GM12878 (cell line): Measurements from ENCODE around the gene ARFRP1.

Experiments
- EP300 ChIP-seq, 2 experiments: fragments of 150-350 bp in 1 of 2; IDR thresholded peaks; 2 replicates each; pipeline ENCODE4 v1.6.1; 2011 to 2012; ENCODE audit warnings: low read depth in 2 of 2, low read length in 2 of 2, borderline replicate concordance in 1 of 2, improper control_type of control experiment in 1 of 2, inconsistent platforms in 1 of 2; ENCODE audit not compliant: control insufficient read depth in 1 of 2
- SRF ChIP-seq, 2 experiments: IDR thresholded peaks; 2 replicates each; pipeline ENCODE4 v1.6.1; 2011; ENCODE audit warnings: low read depth in 2 of 2, low read length in 2 of 2, mild to moderate bottlenecking in 1 of 2, moderate library complexity in 1 of 2
- TCF7 ChIP-seq: IDR thresholded peaks from 2 replicates; pipeline ENCODE4 v1.6.1; 2014; ENCODE audit warnings: antibody characterized with exemption, borderline replicate concordance

- no peak for TF ChIP-seq EP300 (IDR thresholded peaks at IDR 0.05; ENCODE audit: borderline replicate concordance in 1 of 2, control insufficient read depth in 1 of 2, low read depth in 2 of 2, low read length in 2 of 2)
- no peak for TF ChIP-seq SRF (IDR thresholded peaks at IDR 0.05; ENCODE audit: low read depth in 2 of 2, low read length in 2 of 2)
- TF ChIP-seq TCF7 = no peak
Measured at GRCh38 chr20:63741354-63741675, 33.5 kb upstream of the ARFRP1 start.
